ENCODE measurements around the gene ADD2.

The ADD2 gene

GRCh38 chr2:70766357-70767078 lies 1.5 kb downstream of the ADD2 start:
- no peak for TF ChIP-seq CTCF (IDR thresholded peaks at IDR 0.05; ENCODE audit: insufficient read depth, low read length, poor library complexity, severe bottlenecking)
- no peak for DNase-seq (ENCODE audit: extremely low read depth, insufficient read length)
- H3K4me3 ChIP-seq (replicated peaks; ENCODE audit: low read depth, low read length): no peak overlapping the region
- peaks cover 1% of the 10 kb centered on the region for H3K27me3 ChIP-seq (replicated peaks; ENCODE audit: control insufficient read depth, insufficient read depth, low read length)
- H3K36me3 ChIP-seq (ENCODE audit: control insufficient read depth, insufficient read depth, low read length): no peaks in the 10 kb centered on the region

GRCh38 chr2:70765507-70765906 lies 2.5 kb downstream of the ADD2 start:
- no peak for DNase-seq (ENCODE audit: extremely low read depth, insufficient read length)
- H3K4me3 ChIP-seq (replicated peaks; ENCODE audit: low read depth, low read length): no peak overlapping the region
- H3K27me3 ChIP-seq (replicated peaks; ENCODE audit: control insufficient read depth, insufficient read depth, low read length): peaks cover 1% of the 10 kb centered on the region
- H3K36me3 ChIP-seq (ENCODE audit: control insufficient read depth, insufficient read depth, low read length): no peaks in the 10 kb centered on the region
- TF ChIP-seq CTCF (IDR thresholded peaks at IDR 0.05; ENCODE audit: insufficient read depth, low read length, poor library complexity, severe bottlenecking): no peak

- DNase-seq (ENCODE audit: extremely low read depth, insufficient read length): no peak
- no peak for TF ChIP-seq CTCF (IDR thresholded peaks at IDR 0.05; ENCODE audit: insufficient read depth, low read length, poor library complexity, severe bottlenecking)
- no peaks in the 10 kb centered on the region; the same call in 1 of the 2 replicates for H3K27me3 ChIP-seq (replicated peaks; ENCODE audit: control insufficient read depth, insufficient read depth, low read length)
- no peak overlapping the region for H3K4me3 ChIP-seq (replicated peaks; ENCODE audit: low read depth, low read length)
- no peaks in the 10 kb centered on the region for H3K36me3 ChIP-seq (ENCODE audit: control insufficient read depth, insufficient read depth, low read length)
Observed at GRCh38 chr2:70759446-70759845, 8.6 kb downstream of the ADD2 start.

GRCh38 chr2:70757966-70758365 lies 10.0 kb downstream of the ADD2 start:
- no peaks in the 10 kb centered on the region; the same call in 1 of the 2 replicates for H3K27me3 ChIP-seq (replicated peaks; ENCODE audit: control insufficient read depth, insufficient read depth, low read length)
- no peak for DNase-seq (ENCODE audit: extremely low read depth, insufficient read length)
- H3K4me3 ChIP-seq (replicated peaks; ENCODE audit: low read depth, low read length): no peak overlapping the region
- no peak for TF ChIP-seq CTCF (IDR thresholded peaks at IDR 0.05; ENCODE audit: insufficient read depth, low read length, poor library complexity, severe bottlenecking)
- no peaks in the 10 kb centered on the region for H3K36me3 ChIP-seq (ENCODE audit: control insufficient read depth, insufficient read depth, low read length)

GRCh38 chr2:70757360-70757759 lies 10.6 kb downstream of the ADD2 start:
- no peak for DNase-seq (ENCODE audit: extremely low read depth, insufficient read length)
- H3K27me3 ChIP-seq (replicated peaks; ENCODE audit: control insufficient read depth, insufficient read depth, low read length): no peaks in the 10 kb centered on the region; the same call in 1 of the 2 replicates
- H3K36me3 ChIP-seq (ENCODE audit: control insufficient read depth, insufficient read depth, low read length): no peaks in the 10 kb centered on the region
- TF ChIP-seq CTCF (IDR thresholded peaks at IDR 0.05; ENCODE audit: insufficient read depth, low read length, poor library complexity, severe bottlenecking): no peak
- H3K4me3 ChIP-seq (replicated peaks; ENCODE audit: low read depth, low read length): no peak overlapping the region

Data from GM06990 (cell line).